Panc1 (cell line): ENCODE data around the gene ALDH18A1. TPM values are rescaled to one million over a fixed set of nuclear protein-coding genes. Genes with fewer than 3 reads are reported as not detected.

Source experiments
- ATAC-seq: fragments of 200-7000 bp; cut with Tn5 transposase; 2 replicates; pipeline ENCODE4 v1.9.1; 2020; ENCODE audit warnings: mild to moderate bottlenecking, moderate library complexity
- BruUV-seq: library from RNA; stranded (reverse); fragments of 400-500 nt; replicated peaks from 2 replicates; lab custom pipeline; 2021; lab: Mats Ljungman, UMichigan
- CTCF ChIA-PET: fragments of 300-600 bp; sonication (Branson Sonifier 250); formaldehyde crosslinking; loops from one replicate; lab custom pipeline; 2022; ENCODE audit warnings: antibody characterized with exemption; lab: Charles Lee
- POLR2A ChIA-PET: fragments of 300-600 bp; sonication (Branson Sonifier 250); formaldehyde crosslinking; loops from one replicate; lab custom pipeline; 2022; ENCODE audit warnings: antibody characterized with exemption; lab: Charles Lee
- DNase-seq: peaks from one replicate; pipeline ENCODE4 v3.0.0-alpha.2; 2010; ENCODE audit warnings: low read depth, low spot score
- H3K27ac ChIP-seq: 2 replicates; pipeline ENCODE4 v1.5.1; 2011; ENCODE audit warnings: mild to moderate bottlenecking, low read length, inconsistent platforms
- H3K27me3 ChIP-seq: fragments of 200-500 bp; sonication (Bioruptor generic); 2 replicates; pipeline ENCODE4 v1.6.0; 2014; ENCODE audit warnings: low read length, inconsistent platforms; ENCODE audit not compliant: control insufficient read depth, insufficient read depth
- H3K36me3 ChIP-seq: fragments of 200-500 bp; sonication (Bioruptor generic); 2 replicates; pipeline ENCODE4 v1.5.1; 2014; ENCODE audit warnings: inconsistent platforms, mild to moderate bottlenecking, low read length, moderate library complexity; ENCODE audit not compliant: control insufficient read depth, insufficient read depth
- H3K4me1 ChIP-seq: 2 replicates; pipeline ENCODE4 v1.5.1; 2011; ENCODE audit warnings: inconsistent platforms, mild to moderate bottlenecking, low read length, moderate library complexity; ENCODE audit not compliant: control insufficient read depth, insufficient read depth
- H3K4me3 ChIP-seq, 2 experiments: 2 replicates each; pipeline ENCODE4 v1.5.1; 2011 to 2012; ENCODE audit warnings: low read depth in 2 of 2, low read length in 2 of 2, mild to moderate bottlenecking in 2 of 2, inconsistent platforms in 1 of 2, moderate library complexity in 1 of 2
- H3K9me3 ChIP-seq: fragments of 200-500 bp; sonication (Bioruptor generic); 2 replicates; pipeline ENCODE4 v1.5.1; 2014; ENCODE audit warnings: low read depth, mild to moderate bottlenecking, inconsistent platforms, low read length, moderate library complexity; ENCODE audit not compliant: control insufficient read depth, insufficient read depth
- POLR2AphosphoS5 ChIP-seq: IDR thresholded peaks from 2 replicates; pipeline ENCODE4 v1.6.1; 2012; ENCODE audit warnings: mild to moderate bottlenecking, low read depth, low read length, moderate library complexity
- SIN3A ChIP-seq: IDR thresholded peaks from 2 replicates; pipeline ENCODE4 v1.6.1; 2012; ENCODE audit warnings: low read depth, mild to moderate bottlenecking, low read length, moderate library complexity, borderline replicate concordance; ENCODE audit not compliant: insufficient read depth
- TCF7L2 ChIP-seq: IDR thresholded peaks from 2 replicates; pipeline ENCODE4 v1.6.1; 2011; ENCODE audit warnings: mild to moderate bottlenecking, low read depth, low read length, inconsistent platforms
- in situ Hi-C: cut with HindIII; loops from 2 replicates; pipeline ENCODE4 v1.10.0; 2016; ENCODE audit warnings: low sequenced_read_pairs, low pct_unique_long_range_greater_than_20kb
- intact Hi-C: fragments of 100-400 bp; cut with micrococcal nuclease; formaldehyde crosslinking; loops from one replicate; pipeline ENCODE4 v1.10.0; 2022; ENCODE audit not compliant: unreplicated experiment
- total RNA-seq: library from RNA; stranded (reverse); gene quantifications from one replicate; pipeline ENCODE4 v1.2.1, GENCODE V29; 2021; ENCODE audit not compliant: unreplicated experiment
- TF ChIP-seq, protein P1 (sequence below): fragments of 450-650 bp; IDR thresholded peaks from 2 replicates; pipeline ENCODE4 v1.5.1; 2017; ENCODE audit warnings: mild to moderate bottlenecking
- TF ChIP-seq, protein P2 (sequence below), 2 experiments: IDR thresholded peaks; 2 replicates each; pipeline ENCODE4 v1.6.1; 2011 to 2012; ENCODE audit warnings: low read depth in 2 of 2, control low read depth in 1 of 2, low read length in 1 of 2, mild to moderate bottlenecking in 1 of 2, moderate library complexity in 1 of 2; ENCODE audit not compliant: insufficient read depth in 1 of 2

ALDH18A1 gene
- total RNA-seq, 1 experiment from 2014 or later = 68.0 TPM

- H3K4me1 ChIP-seq = no peaks in the 10 kb centered on the region
- ATAC-seq (0 out of 2 replicates have a peak, but pooled peaks have one; percentile 42), DNase-seq (no peak)
- no peaks in the 10 kb centered on the region for H3K36me3 ChIP-seq
- intact Hi-C loops (no loop called here), in situ Hi-C loops (no loop called here)
- BruUV-seq = no TSS peak
- ChIA-PET POLR2A (no interaction called here), CTCF (no interaction called here)
- H3K4me3 ChIP-seq = no peak overlapping the region
- TF ChIP-seq, protein P1, sequence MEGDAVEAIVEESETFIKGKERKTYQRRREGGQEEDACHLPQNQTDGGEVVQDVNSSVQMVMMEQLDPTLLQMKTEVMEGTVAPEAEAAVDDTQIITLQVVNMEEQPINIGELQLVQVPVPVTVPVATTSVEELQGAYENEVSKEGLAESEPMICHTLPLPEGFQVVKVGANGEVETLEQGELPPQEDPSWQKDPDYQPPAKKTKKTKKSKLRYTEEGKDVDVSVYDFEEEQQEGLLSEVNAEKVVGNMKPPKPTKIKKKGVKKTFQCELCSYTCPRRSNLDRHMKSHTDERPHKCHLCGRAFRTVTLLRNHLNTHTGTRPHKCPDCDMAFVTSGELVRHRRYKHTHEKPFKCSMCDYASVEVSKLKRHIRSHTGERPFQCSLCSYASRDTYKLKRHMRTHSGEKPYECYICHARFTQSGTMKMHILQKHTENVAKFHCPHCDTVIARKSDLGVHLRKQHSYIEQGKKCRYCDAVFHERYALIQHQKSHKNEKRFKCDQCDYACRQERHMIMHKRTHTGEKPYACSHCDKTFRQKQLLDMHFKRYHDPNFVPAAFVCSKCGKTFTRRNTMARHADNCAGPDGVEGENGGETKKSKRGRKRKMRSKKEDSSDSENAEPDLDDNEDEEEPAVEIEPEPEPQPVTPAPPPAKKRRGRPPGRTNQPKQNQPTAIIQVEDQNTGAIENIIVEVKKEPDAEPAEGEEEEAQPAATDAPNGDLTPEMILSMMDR = no peak
- no peak for TF ChIP-seq SIN3A
- TF ChIP-seq TCF7L2 = no peak
- TF ChIP-seq POLR2AphosphoS5 = no peak
- TF ChIP-seq, protein P2, sequence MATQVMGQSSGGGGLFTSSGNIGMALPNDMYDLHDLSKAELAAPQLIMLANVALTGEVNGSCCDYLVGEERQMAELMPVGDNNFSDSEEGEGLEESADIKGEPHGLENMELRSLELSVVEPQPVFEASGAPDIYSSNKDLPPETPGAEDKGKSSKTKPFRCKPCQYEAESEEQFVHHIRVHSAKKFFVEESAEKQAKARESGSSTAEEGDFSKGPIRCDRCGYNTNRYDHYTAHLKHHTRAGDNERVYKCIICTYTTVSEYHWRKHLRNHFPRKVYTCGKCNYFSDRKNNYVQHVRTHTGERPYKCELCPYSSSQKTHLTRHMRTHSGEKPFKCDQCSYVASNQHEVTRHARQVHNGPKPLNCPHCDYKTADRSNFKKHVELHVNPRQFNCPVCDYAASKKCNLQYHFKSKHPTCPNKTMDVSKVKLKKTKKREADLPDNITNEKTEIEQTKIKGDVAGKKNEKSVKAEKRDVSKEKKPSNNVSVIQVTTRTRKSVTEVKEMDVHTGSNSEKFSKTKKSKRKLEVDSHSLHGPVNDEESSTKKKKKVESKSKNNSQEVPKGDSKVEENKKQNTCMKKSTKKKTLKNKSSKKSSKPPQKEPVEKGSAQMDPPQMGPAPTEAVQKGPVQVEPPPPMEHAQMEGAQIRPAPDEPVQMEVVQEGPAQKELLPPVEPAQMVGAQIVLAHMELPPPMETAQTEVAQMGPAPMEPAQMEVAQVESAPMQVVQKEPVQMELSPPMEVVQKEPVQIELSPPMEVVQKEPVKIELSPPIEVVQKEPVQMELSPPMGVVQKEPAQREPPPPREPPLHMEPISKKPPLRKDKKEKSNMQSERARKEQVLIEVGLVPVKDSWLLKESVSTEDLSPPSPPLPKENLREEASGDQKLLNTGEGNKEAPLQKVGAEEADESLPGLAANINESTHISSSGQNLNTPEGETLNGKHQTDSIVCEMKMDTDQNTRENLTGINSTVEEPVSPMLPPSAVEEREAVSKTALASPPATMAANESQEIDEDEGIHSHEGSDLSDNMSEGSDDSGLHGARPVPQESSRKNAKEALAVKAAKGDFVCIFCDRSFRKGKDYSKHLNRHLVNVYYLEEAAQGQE (IDR thresholded peaks at IDR 0.05; ENCODE audit: insufficient read depth in 1 of 2, low read depth in 2 of 2, low read length in 1 of 2) = no peak
- H3K27ac ChIP-seq = no peak overlapping the region
- no peaks in the 10 kb centered on the region for H3K9me3 ChIP-seq
- H3K27me3 ChIP-seq = no peaks in the 10 kb centered on the region; the same call in 1 of the 2 replicates
These were observed 68.5 kb downstream of the ALDH18A1 start for GRCh38 chr10:95588025-95588424.

- CTCF ChIA-PET = no interaction called here
- DNase-seq = no peak
- no peaks in the 10 kb centered on the region; the same call in none of the 2 replicates for H3K27me3 ChIP-seq
- H3K27ac ChIP-seq = no peak overlapping the region
- H3K36me3 ChIP-seq = no peaks in the 10 kb centered on the region
- BruUV-seq = no TSS peak
- no peaks in the 10 kb centered on the region for H3K4me1 ChIP-seq
- POLR2A ChIA-PET = interaction anchor here (0.8 kb wide), 1 partner anchor 49 kb away, joined by 3 read pairs; no protein-coding TSS in a partner anchor
- no peak overlapping the region for H3K4me3 ChIP-seq
- no peak for ATAC-seq
- intact Hi-C loops = no loop called here
- TF ChIP-seq POLR2AphosphoS5 (no peak), TCF7L2 (no peak), SIN3A (no peak)
- TF ChIP-seq, protein P2 (IDR thresholded peaks at IDR 0.05; ENCODE audit: insufficient read depth in 1 of 2, low read depth in 2 of 2, low read length in 1 of 2) = no peak
- TF ChIP-seq, protein P1 = no peak
- no peaks in the 10 kb centered on the region for H3K9me3 ChIP-seq
- in situ Hi-C loops = no loop called here
These were observed 76.5 kb downstream of the ALDH18A1 start for GRCh38 chr10:95579835-95580535.
